Smooth muscle cell (in vitro differentiated cells): ENCODE data around the gene KCNJ4. TPM values are rescaled to one million over a fixed set of nuclear protein-coding genes. Genes with fewer than 3 reads are reported as not detected.

Experiments
- DNase-seq: peaks from one replicate; lab custom pipeline; 2025; ENCODE audit not compliant: unreplicated experiment; lab: John Stamatoyannopoulos, UW
- H2AFZ ChIP-seq: fragments of 200-600 bp; sonication (generic); 2 replicates; pipeline ENCODE4 v1.6.0; 2016; ENCODE audit warnings: antibody characterized with exemption, low read depth, mild to moderate bottlenecking
- H3F3A ChIP-seq: fragments of 200-600 bp; sonication (generic); 2 replicates; pipeline ENCODE4 v1.6.0; 2017; ENCODE audit warnings: antibody characterized with exemption, low read depth
- H3K27ac ChIP-seq: fragments of 200-600 bp; sonication (generic); 2 replicates; pipeline ENCODE4 v1.5.1; 2016; ENCODE audit warnings: low read depth, mild to moderate bottlenecking
- H3K27me3 ChIP-seq: fragments of 200-600 bp; sonication (generic); 2 replicates; pipeline ENCODE4 v1.6.1; 2016; ENCODE audit warnings: low read depth, mild to moderate bottlenecking
- H3K36me3 ChIP-seq: fragments of 200-600 bp; sonication (generic); 2 replicates; pipeline ENCODE4 v1.5.1; 2016; ENCODE audit warnings: low read depth
- H3K4me1 ChIP-seq: fragments of 200-600 bp; sonication (generic); 2 replicates; pipeline ENCODE4 v1.5.1; 2016; ENCODE audit warnings: low read depth
- H3K4me2 ChIP-seq: fragments of 200-600 bp; sonication (generic); 2 replicates; pipeline ENCODE4 v1.6.0; 2016; ENCODE audit warnings: mild to moderate bottlenecking
- H3K4me3 ChIP-seq: fragments of 200-600 bp; sonication (generic); 2 replicates; pipeline ENCODE4 v1.5.1; 2016; ENCODE audit warnings: mild to moderate bottlenecking
- H3K79me2 ChIP-seq: fragments of 200-600 bp; sonication (generic); 2 replicates; pipeline ENCODE4 v1.6.0; 2016; ENCODE audit warnings: low read depth, mild to moderate bottlenecking
- H3K9ac ChIP-seq: fragments of 200-600 bp; sonication (generic); 2 replicates; pipeline ENCODE4 v1.6.0; 2016; ENCODE audit warnings: low read depth
- H3K9me3 ChIP-seq: fragments of 200-600 bp; sonication (generic); replicated peaks from 2 replicates; pipeline ENCODE4 v1.5.1; 2016; ENCODE audit warnings: low read depth
- H4K20me1 ChIP-seq: fragments of 200-600 bp; sonication (generic); 2 replicates; pipeline ENCODE4 v1.6.0; 2016; ENCODE audit warnings: low read depth
- CTCF ChIP-seq: fragments of 200-600 bp; sonication (generic); IDR thresholded peaks from 2 replicates; pipeline ENCODE4 v1.5.1; 2017; ENCODE audit warnings: borderline replicate concordance, mild to moderate bottlenecking, antibody characterized with exemption; ENCODE audit not compliant: insufficient read depth, poor library complexity, severe bottlenecking
- WGBS: methylation state at CpG from one replicate; pipeline ENCODE4 v1.1.7; 2016; ENCODE audit warnings: low lambda C conversion rate; 5-methylcytosine and 5-hydroxymethylcytosine counted together
- polyA plus RNA-seq: library from polyadenylated mRNA; unstranded; fragments of >200 nt; fragmentation: Nextera tagmentation; extraction: Ambion mirVana; gene quantifications from 2 replicates; pipeline ENCODE4 v1.2.1, GENCODE V29; 2016
- total RNA-seq: library from RNA; depleted of rRNA; stranded (reverse); fragments of >200 nt; gene quantifications from 2 replicates; pipeline ENCODE4 v1.2.3, GENCODE V29; 2014

Gene KCNJ4
- total and polyA plus RNA-seq, 2 experiments from 2014 or later = not detected

GRCh38 chr22:38453066-38453672 lies 1.8 kb downstream of the KCNJ4 start:
- Histone ChIP-seq H3K9ac (no peak overlapping the region), H3K9me3 (no peaks in the 10 kb centered on the region), H3K79me2 (no peaks in the 10 kb centered on the region), H3K4me1 (no peaks in the 10 kb centered on the region), H3K27me3 (peaks cover 63% of the 10 kb centered on the region), H3K4me2 (no peak overlapping the region), H3K36me3 (no peaks in the 10 kb centered on the region), H3F3A (no peaks in the 10 kb centered on the region), H3K27ac (no peak overlapping the region), H4K20me1 (no peaks in the 10 kb centered on the region), H3K4me3 (no peak overlapping the region), H2AFZ (no peak overlapping the region)
- TF ChIP-seq CTCF = no peak
- 91% methylated on average over 11 of the region's 11 CpGs for WGBS
- no peak for DNase-seq

GRCh38 chr22:38452373-38453065 lies 2.5 kb downstream of the KCNJ4 start:
- Histone ChIP-seq H3K9ac (no peak overlapping the region), H3K9me3 (no peaks in the 10 kb centered on the region), H3K27me3 (peaks cover 62% of the 10 kb centered on the region), H2AFZ (no peak overlapping the region), H4K20me1 (no peaks in the 10 kb centered on the region), H3K27ac (no peak overlapping the region), H3K4me1 (no peaks in the 10 kb centered on the region), H3K4me2 (no peak overlapping the region), H3F3A (no peaks in the 10 kb centered on the region), H3K4me3 (no peak overlapping the region), H3K36me3 (no peaks in the 10 kb centered on the region), H3K79me2 (no peaks in the 10 kb centered on the region)
- DNase-seq = no peak
- WGBS = 60% methylated on average over 19 of the region's 25 CpGs
- TF ChIP-seq CTCF = no peak

GRCh38 chr22:38451864-38452263 lies 3.1 kb downstream of the KCNJ4 start:
- no peak overlapping the region for H2AFZ ChIP-seq
- no peak for DNase-seq
- H3K4me3 ChIP-seq = no peak overlapping the region
- H3F3A ChIP-seq = no peaks in the 10 kb centered on the region
- H3K79me2 ChIP-seq = no peaks in the 10 kb centered on the region
- no peaks in the 10 kb centered on the region for H4K20me1 ChIP-seq
- no peak for TF ChIP-seq CTCF
- no peak overlapping the region for H3K9ac ChIP-seq
- H3K9me3 ChIP-seq = no peaks in the 10 kb centered on the region
- peaks cover 62% of the 10 kb centered on the region for H3K27me3 ChIP-seq
- H3K36me3 ChIP-seq = no peaks in the 10 kb centered on the region
- no peak overlapping the region for H3K27ac ChIP-seq
- WGBS = 81% methylated on average over 4 of the region's 4 CpGs
- no peak overlapping the region for H3K4me2 ChIP-seq
- H3K4me1 ChIP-seq = no peaks in the 10 kb centered on the region

- H3K27me3 ChIP-seq = peaks cover 60% of the 10 kb centered on the region
- no peak for DNase-seq
- no peaks in the 10 kb centered on the region for H3K36me3 ChIP-seq
- 100% methylated on average over 2 of the region's 2 CpGs for WGBS
- no peak overlapping the region for H3K4me2 ChIP-seq
- no peaks in the 10 kb centered on the region for H3F3A ChIP-seq
- no peaks in the 10 kb centered on the region for H4K20me1 ChIP-seq
- H3K9ac ChIP-seq = no peak overlapping the region
- H3K9me3 ChIP-seq = no peaks in the 10 kb centered on the region
- H2AFZ ChIP-seq = no peak overlapping the region
- no peaks in the 10 kb centered on the region for H3K79me2 ChIP-seq
- no peaks in the 10 kb centered on the region for H3K4me1 ChIP-seq
- no peak overlapping the region for H3K27ac ChIP-seq
- no peak for TF ChIP-seq CTCF
- H3K4me3 ChIP-seq = no peak overlapping the region
Measured at GRCh38 chr22:38451404-38451803, 3.6 kb downstream of the KCNJ4 start.
